SKM-1 treated with dmso at 0.1 percent for 144 hours (cell line): ENCODE data around the gene NAE1.
"Not testable (repeated sequence)": the region's sequence is repeated elsewhere in the genome, so short reads cannot be mapped to it uniquely, and the experiment has no call there.

Experiments
- DNase-seq: peaks from one replicate; lab custom pipeline; 2025; ENCODE audit not compliant: unreplicated experiment; lab: John Stamatoyannopoulos, UW

NAE1 gene

DNA sequence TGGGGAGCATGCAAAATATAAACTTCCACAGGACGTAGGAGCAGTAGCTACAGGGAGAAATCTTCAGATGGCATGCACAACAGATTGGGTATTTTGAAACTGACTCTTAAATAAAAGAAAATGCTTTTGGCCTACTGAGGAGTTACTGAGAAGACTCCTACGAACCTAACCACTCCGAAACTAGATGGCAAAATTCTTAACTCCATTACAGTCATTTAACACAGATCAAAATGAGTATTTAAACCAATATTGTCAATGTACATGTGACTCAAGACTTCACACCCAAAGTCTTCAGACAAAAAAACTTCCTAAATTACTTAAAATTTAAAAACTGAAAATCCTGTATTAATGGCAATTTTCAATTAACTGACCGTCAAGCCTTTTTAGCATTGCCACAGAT is 21.0 kb downstream of the NAE1 start:
- DNase-seq: no peak

DNA sequence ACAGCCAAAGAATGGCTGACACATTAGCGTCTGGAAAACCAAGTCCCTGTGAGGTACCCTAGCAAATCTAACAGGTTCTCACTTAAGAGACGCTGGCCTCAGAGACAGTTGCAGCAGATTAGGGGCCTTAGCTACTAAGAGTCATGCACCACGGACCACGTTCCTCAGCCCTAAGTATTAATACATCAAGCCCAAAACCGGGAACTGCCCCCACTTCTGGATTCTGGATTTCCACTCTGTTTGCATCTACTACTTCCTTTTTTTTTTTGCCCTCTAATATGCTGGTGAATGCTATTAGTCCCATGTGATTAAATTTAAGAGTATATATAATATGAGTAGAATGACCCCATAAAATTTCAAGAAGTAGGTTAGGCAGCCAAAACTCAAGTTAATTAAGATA is 28.6 kb downstream of the NAE1 start:
- DNase-seq: no peak

DNA sequence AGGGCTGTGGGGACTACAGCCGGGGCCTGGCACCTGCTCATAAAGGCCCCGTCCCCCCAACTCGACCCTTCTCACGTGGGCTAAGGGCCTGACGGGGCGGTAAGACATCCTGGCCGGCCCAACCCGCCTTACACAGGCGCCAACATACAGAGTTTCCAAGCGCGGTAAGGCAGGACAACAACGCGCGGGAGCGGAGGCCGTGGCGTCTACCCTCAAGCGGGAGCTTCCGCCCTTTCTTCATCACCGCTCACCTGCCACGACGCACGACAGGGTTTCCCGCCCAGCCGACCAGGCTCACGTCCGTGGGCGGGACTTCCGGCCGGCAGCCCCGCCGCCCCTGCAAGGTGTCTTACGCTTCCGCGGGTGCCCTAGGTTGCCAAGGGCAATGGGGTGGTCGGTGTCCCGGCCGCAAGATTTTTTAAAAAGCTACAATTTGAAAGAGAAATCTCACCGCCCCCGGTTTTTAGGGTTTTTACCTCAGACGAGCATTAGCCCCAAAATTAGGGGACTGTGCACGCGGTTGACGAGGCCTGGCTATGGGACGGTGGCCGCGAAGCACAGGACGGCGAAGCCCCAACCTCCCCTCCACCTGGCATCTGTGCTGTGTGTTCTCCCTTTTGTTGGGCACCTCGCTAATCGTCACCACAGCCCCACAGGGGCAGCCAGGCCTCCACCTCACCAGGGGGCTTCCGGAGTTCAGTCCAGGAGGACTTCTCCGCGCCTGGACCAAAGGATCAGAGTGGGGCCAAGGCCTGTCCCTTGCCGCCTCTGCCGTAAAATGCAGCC is 29.3 kb downstream of the NAE1 start, which contains the start of gene TERB1:
Gene TERB1, minus strand, starts transcription at position 265 of the 786 bp plus-strand sequence. CDS start 4,786 bp downstream, outside the sequence.
- DNase-seq: no peak

DNA sequence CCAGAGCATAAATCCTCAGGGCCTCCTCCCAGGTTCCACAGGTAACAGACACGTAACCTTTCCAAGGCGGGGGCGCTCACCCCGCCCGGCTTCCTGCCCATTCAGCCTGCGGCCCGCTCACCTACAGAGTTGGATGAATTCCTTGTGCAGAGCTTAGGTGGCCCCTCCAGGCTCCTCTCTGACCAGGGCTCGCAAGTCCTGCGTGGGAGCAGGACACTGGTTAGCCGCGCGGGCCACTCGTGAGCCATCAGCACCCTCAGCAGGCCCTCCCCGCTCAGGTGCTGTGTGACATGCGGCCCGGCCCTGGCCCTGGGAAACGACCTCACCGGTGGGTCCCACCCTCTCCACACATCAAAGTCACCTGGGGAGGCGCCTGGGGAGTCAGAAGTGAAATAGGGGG is 29.9 kb downstream of the NAE1 start:
- no peak for DNase-seq

DNA sequence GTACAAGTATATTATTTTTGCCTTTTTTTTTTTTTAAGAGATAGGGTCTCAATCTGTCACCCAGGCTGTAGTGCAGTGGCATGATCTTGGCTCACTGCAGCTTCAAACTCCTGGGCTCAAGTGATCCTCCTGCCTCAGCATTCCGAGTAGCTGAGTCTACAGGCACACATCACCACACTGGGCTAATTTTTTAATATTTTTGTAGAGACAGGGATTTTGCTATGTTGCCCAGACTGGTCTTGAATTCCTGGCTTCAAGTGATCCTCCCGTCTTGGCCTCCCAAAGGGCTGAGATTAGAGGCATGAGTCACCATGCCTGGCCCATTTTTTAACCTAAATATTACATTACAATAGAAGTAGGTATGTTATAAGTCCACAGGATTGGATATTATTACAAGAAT is 32.6 kb downstream of the NAE1 start:
- no peak for DNase-seq

DNA sequence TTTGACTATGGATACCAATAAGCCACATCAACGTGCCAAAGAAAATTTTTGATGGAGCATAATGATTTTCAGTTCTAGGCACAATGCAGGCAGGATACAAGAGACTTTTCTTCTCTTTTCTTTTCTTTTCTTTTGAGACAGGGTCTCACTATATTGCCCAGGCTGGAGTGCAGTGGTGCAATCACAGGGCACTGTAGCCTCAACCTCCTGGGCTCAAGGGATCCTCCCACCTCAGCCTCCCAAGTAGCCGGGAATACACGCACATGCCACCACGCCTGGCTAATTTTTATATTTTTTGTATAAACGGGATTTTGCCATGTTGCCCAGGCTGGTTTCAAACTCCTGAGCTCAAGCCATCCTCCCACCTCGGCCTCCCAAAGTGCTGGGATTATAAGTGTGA is 36.8 kb downstream of the NAE1 start:
- not testable (repeated sequence) for DNase-seq

DNA sequence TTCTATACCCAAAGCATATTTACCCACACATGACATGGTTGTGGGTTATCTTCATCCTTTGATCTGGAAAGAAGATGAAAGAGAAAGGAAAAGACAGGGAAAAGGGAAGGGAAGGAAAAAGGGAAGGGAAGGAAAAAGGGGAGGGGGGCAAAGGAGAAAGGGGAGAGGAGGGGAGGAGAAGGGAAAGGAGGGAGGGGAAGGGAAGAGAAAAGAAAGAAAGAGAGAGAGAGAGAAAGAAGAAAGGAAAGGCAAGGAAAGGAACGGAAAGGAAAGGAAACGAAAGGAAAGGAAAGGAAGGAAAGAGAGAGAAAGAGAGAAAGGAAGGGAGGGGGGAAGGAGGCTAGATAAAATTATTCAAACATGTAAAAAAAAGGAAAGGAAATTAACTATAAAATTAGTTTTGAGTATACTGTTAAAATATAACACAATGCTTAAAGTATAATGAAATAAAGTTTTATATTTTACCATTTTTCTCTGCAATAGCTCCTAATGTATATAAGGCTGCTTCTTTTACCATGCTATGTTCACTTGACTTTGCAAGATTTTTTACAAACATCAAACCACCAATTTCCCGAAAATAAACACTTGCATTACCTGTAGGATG is 40.5 kb downstream of the NAE1 start:
- DNase-seq: no peak

DNA sequence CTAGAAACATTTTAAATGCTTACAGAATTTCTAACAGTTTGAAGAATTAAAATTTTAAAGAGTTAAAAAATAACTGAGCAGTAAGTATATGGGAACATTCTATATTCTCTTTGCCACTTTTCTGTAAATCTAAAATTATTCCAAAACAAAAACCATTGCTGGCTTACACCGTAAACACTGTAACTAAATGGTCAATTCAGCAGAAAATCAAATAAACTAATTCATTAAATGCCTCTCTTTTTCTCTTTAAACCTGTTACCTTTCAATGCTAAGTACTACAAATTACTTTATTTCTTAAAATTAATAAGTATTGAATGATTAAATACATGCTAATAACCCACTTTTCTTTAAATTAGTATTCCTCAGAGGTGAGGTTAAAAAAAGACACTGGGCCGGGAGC is 43.3 kb downstream of the NAE1 start:
- DNase-seq: no peak

DNA sequence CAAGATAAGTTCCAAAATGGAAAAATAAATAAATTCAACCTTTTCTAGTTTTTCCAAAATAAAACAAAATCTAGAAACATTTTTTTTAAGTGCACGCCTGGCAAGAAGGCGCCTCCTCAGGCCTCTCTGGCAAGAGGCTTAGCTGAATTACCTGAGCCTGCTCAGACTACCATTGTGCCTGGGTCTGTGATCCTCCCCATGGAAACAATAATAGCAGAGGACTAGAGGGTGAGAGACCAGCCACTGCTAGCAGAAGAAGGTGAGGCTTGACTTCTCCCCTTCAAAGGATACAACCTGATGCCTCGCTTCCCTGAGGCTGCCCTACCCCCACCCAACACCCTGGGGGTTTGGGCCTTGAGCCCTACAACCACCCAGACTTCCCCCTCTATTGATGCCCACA is 44.2 kb downstream of the NAE1 start:
- no peak for DNase-seq

DNA sequence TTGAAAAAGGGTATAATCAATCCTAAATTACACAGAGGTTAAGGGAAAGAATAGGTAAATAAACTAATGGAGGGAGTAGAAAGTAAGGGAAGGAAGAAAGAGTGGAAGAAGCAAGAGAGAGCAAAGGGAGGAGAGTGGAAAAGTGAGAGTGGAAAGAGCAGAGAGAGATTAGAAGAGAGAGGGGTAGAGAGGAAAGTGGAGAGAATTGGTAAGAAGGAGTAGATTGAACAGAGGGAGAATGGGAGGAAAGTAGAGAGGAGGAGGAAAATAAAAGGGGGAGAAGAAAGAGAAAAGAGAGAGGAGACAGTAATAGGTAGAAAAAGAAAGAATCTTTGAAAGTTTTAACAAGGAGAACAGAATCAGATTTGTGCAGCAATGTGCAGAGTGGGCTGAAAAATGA is 54.3 kb downstream of the NAE1 start:
- no peak for DNase-seq

DNA sequence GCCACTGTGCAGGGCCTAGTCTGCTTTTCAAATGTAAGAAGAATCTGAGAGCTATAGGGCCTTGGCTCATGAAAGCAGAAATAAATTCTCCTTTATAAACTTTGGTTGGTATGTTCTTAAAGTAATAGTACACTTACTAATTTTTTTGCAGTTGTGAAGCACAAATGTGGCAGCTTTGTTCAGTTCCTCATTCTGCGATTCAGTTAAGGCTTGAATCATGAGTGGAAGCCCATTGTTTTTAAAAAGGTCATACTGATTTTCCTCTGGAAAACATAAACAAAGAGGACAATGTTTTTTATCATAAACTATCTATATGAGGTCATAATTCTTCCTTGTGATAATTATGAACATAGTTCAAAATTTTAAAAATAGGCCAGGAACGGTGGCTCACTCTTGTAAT is 55.8 kb downstream of the NAE1 start:
- DNase-seq: no peak

DNA sequence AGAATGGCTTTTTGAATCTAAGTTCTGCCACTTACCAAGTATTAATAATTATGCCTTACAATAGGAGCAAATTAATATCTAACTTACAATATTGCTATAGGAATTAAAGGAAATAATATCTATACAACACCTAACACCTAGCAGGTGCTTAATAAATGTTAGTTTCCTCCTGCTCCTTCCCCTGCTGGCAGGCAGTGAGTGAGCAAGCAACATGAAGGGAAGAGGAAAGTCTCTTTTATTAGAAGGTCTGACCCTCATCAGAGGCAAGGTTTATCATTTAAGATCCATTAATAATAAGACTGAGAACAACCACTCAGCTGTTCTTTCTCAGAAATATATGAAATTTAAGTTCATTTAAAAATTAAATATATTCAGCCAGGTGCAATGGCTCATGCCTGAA is 72.7 kb downstream of the NAE1 start:
- no peak for DNase-seq

DNA sequence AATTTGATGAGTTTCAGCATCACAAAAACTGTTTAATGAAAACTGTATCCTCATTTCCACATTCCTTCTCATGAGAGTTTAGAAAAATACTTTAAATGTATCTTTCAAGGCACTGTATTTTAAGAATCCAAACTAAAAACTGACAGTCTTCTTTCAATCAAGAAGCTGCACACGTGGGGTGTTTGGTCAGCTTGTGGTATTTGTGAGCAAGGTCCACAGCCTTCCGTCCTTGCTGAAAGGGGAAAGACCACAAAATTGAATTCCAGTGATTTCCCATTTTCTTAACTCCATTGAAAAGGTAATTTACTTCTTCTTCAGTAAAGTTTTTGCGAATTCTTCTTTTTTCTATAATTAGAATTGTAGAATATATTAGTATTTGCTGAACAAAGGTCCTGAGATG is 76.0 kb downstream of the NAE1 start:
- no peak for DNase-seq

DNA sequence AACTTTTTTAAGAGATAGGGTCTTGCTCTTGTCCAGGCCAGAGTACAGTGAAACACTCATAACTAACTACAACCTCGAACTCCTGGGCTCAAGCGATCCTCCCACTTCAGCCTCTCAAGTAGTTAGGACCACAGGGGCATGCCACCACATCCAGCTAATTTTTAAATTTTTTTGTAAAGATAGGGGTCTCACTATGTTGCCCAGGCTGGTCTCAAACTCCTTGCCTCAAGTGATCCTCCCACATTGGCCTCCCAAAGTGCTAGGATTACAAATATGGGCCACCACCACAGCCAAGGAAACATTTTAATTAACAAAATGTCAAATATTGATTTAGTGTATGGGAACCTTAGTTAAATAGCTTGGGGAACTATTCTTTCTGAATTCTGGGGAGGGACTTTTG is 76.6 kb downstream of the NAE1 start:
- DNase-seq: no peak

DNA sequence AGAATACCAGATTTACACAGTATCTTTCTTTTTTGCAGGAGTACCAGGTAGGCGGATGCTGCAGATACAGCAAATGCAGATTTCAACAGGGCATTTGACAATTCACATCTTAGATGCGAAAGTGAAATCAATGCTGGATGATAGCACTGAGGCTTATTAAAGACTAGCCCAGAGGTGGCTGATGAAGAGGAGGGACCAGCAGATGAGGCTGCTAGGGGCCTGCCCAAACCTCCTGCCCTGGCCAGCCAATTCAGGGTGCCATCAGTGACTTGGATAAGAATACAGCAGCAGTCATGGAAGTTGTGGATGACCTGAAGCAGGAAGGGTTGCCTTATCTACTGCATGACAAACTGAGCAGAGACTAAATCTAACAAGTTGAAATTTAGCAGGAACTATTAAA is 77.8 kb downstream of the NAE1 start:
- DNase-seq: no peak
